Measurements from ENCODE around the gene MYH14. TPM values are rescaled to one million over a fixed set of nuclear protein-coding genes. Genes with fewer than 3 reads are reported as not detected.

MYH14 gene
- total and polyA plus RNA-seq, 2 experiments from 2014 or later: 40.9 to 64.4 TPM

DNA sequence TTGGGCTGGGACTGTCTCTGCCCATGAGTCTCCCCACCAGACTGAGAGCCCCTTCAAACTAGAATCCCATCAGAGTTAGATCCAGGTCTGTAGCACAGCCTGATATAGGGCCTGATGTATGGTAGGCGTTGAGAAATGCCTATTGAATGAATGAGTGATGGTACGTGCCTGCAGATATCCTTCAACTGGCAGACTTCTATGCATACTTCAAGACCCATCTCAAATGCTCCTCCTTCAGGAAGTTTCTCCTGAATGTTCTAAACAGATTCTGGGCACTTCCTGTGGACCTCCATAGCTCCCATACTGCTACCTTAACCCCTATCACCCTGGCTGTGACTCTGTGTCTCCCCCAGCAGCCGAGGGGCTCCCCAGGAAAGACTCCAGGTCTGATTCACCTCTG, 77.6 kb downstream of the MYH14 start:
- Histone ChIP-seq H3K27me3 (no peaks in the 10 kb centered on the region), H3K4me2 (no peak overlapping the region), H3K79me2 (no peaks in the 10 kb centered on the region), H3K4me3 (no peak overlapping the region), H2AFZ (no peak overlapping the region), H4K20me1 (ENCODE audit: insufficient read depth, poor library complexity, severe bottlenecking) (no peaks in the 10 kb centered on the region), H3K27ac (no peak overlapping the region), H3K9me3 (ENCODE audit: low read depth) (no peaks in the 10 kb centered on the region), H3K4me1 (ENCODE audit: insufficient read depth) (no peaks in the 10 kb centered on the region), H3K36me3 (replicated peaks; ENCODE audit: insufficient read depth, low read depth) (no peaks in the 10 kb centered on the region), H3K9me2 (replicated peaks; ENCODE audit: insufficient read depth) (no peaks in the 10 kb centered on the region)
- DNase-seq (ENCODE audit: low spot score): no peak
- WGBS (ENCODE audit: low lambda C conversion rate, missing lambda C conversion rate): 93% methylated on average over 3 of the region's 3 CpGs
- TF ChIP-seq, protein P1, sequence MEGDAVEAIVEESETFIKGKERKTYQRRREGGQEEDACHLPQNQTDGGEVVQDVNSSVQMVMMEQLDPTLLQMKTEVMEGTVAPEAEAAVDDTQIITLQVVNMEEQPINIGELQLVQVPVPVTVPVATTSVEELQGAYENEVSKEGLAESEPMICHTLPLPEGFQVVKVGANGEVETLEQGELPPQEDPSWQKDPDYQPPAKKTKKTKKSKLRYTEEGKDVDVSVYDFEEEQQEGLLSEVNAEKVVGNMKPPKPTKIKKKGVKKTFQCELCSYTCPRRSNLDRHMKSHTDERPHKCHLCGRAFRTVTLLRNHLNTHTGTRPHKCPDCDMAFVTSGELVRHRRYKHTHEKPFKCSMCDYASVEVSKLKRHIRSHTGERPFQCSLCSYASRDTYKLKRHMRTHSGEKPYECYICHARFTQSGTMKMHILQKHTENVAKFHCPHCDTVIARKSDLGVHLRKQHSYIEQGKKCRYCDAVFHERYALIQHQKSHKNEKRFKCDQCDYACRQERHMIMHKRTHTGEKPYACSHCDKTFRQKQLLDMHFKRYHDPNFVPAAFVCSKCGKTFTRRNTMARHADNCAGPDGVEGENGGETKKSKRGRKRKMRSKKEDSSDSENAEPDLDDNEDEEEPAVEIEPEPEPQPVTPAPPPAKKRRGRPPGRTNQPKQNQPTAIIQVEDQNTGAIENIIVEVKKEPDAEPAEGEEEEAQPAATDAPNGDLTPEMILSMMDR (IDR thresholded peaks at IDR 0.05; ENCODE audit: poor library complexity): no peak
- no peak for TF ChIP-seq EZH2phosphoT487 (IDR thresholded peaks at IDR 0.05; ENCODE audit: low read depth, severe bottlenecking, unreplicated experiment)
- no peak for TF ChIP-seq EZH2 (IDR thresholded peaks at IDR 0.05; ENCODE audit: borderline replicate concordance)

DNA sequence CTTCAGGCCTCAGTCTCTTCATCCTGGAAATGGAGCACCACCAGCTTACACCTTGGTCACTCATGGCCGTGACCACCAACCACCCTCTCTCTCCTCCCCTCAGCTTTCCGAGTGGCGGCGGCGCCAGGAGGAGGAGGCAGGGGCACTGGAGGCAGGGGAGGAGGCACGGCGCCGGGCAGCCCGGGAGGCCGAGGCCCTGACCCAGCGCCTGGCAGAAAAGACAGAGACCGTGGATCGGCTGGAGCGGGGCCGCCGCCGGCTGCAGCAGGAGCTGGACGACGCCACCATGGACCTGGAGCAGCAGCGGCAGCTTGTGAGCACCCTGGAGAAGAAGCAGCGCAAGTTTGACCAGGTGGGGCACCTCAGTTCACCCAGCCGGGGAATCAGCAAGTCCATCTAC, 78.1 kb downstream of the MYH14 start:
- no peak overlapping the region for H2AFZ ChIP-seq
- no peak overlapping the region for H3K4me3 ChIP-seq
- 92% methylated on average over 19 of the region's 22 CpGs for WGBS (ENCODE audit: low lambda C conversion rate, missing lambda C conversion rate)
- no peak overlapping the region for H3K4me2 ChIP-seq
- no peaks in the 10 kb centered on the region for H3K27me3 ChIP-seq
- H3K36me3 ChIP-seq (replicated peaks; ENCODE audit: insufficient read depth, low read depth): no peaks in the 10 kb centered on the region
- DNase-seq (ENCODE audit: low spot score): no peak
- no peaks in the 10 kb centered on the region for H3K4me1 ChIP-seq (ENCODE audit: insufficient read depth)
- no peaks in the 10 kb centered on the region for H4K20me1 ChIP-seq (ENCODE audit: insufficient read depth, poor library complexity, severe bottlenecking)
- no peaks in the 10 kb centered on the region for H3K9me3 ChIP-seq (ENCODE audit: low read depth)
- no peak overlapping the region for H3K27ac ChIP-seq
- no peaks in the 10 kb centered on the region for H3K79me2 ChIP-seq
- TF ChIP-seq EZH2 (IDR thresholded peaks at IDR 0.05; ENCODE audit: borderline replicate concordance): no peak
- TF ChIP-seq, protein P1 (IDR thresholded peaks at IDR 0.05; ENCODE audit: poor library complexity): no peak
- TF ChIP-seq EZH2phosphoT487 (IDR thresholded peaks at IDR 0.05; ENCODE audit: low read depth, severe bottlenecking, unreplicated experiment): no peak
- H3K9me2 ChIP-seq (replicated peaks; ENCODE audit: insufficient read depth): no peaks in the 10 kb centered on the region

DNA sequence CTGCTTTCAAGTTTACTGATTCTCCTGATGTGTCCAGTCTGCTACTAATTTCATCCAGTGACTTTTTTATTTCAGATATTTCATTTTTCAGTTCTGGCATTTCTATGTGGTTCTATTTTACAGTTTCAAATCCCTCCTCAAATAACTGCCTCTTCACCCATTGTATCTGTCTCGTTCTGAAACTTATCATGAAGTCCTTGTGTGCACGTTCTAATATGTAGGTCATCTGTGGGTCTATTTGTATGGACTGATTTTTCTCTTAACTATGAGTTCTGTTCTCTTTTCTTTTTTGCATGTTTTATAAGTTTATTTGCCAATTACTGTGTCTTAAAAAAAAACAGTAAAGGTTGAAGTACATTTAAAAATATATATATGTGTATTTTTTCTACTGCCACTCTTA, 82.4 kb downstream of the MYH14 start:
- Histone ChIP-seq H3K4me3 (no peak overlapping the region), H3K9me3 (ENCODE audit: low read depth) (no peaks in the 10 kb centered on the region), H4K20me1 (ENCODE audit: insufficient read depth, poor library complexity, severe bottlenecking) (no peaks in the 10 kb centered on the region), H3K4me1 (ENCODE audit: insufficient read depth) (no peaks in the 10 kb centered on the region), H3K79me2 (no peaks in the 10 kb centered on the region), H3K9me2 (replicated peaks; ENCODE audit: insufficient read depth) (no peaks in the 10 kb centered on the region), H2AFZ (no peak overlapping the region), H3K27me3 (no peaks in the 10 kb centered on the region), H3K27ac (no peak overlapping the region), H3K4me2 (no peak overlapping the region), H3K36me3 (replicated peaks; ENCODE audit: insufficient read depth, low read depth) (no peaks in the 10 kb centered on the region)
- TF ChIP-seq EZH2phosphoT487 (IDR thresholded peaks at IDR 0.05; ENCODE audit: low read depth, severe bottlenecking, unreplicated experiment) (no peak), EZH2 (IDR thresholded peaks at IDR 0.05; ENCODE audit: borderline replicate concordance) (no peak)
- TF ChIP-seq, protein P1 (IDR thresholded peaks at IDR 0.05; ENCODE audit: poor library complexity): no peak
- 90% methylated on average over 2 of the region's 2 CpGs for WGBS (ENCODE audit: low lambda C conversion rate, missing lambda C conversion rate)
- DNase-seq (ENCODE audit: low spot score): no peak

DNA sequence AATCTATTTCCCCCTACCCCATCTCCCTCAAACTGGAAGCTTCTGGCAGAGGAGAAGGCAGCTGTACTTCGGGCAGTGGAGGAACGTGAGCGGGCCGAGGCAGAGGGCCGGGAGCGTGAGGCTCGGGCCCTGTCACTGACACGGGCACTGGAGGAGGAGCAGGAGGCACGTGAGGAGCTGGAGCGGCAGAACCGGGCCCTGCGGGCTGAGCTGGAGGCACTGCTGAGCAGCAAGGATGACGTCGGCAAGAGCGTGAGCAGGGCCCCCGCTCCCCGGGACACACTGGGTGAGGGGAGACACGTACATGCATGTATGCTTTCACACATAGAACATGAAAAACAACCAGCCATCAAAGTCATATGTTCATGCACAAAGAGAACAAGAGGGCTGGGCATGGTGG, 83.0 kb downstream of the MYH14 start:
- Histone ChIP-seq H3K4me2 (no peak overlapping the region), H2AFZ (no peak overlapping the region), H3K9me2 (replicated peaks; ENCODE audit: insufficient read depth) (no peaks in the 10 kb centered on the region), H3K4me1 (ENCODE audit: insufficient read depth) (no peaks in the 10 kb centered on the region), H3K79me2 (no peaks in the 10 kb centered on the region), H4K20me1 (ENCODE audit: insufficient read depth, poor library complexity, severe bottlenecking) (no peaks in the 10 kb centered on the region), H3K4me3 (no peak overlapping the region), H3K27me3 (no peaks in the 10 kb centered on the region), H3K27ac (no peak overlapping the region), H3K9me3 (ENCODE audit: low read depth) (no peaks in the 10 kb centered on the region), H3K36me3 (replicated peaks; ENCODE audit: insufficient read depth, low read depth) (no peaks in the 10 kb centered on the region)
- 96% methylated on average over 18 of the region's 18 CpGs for WGBS (ENCODE audit: low lambda C conversion rate, missing lambda C conversion rate)
- DNase-seq (ENCODE audit: low spot score): no peak
- TF ChIP-seq EZH2phosphoT487 (IDR thresholded peaks at IDR 0.05; ENCODE audit: low read depth, severe bottlenecking, unreplicated experiment): no peak
- TF ChIP-seq EZH2 (IDR thresholded peaks at IDR 0.05; ENCODE audit: borderline replicate concordance): no peak
- TF ChIP-seq, protein P1 (IDR thresholded peaks at IDR 0.05; ENCODE audit: poor library complexity): no peak
